ENCODE results near the gene PDF. TPM values are rescaled to one million over a fixed set of nuclear protein-coding genes. Genes with fewer than 3 reads are reported as not detected.

The PDF gene
- total and polyA plus RNA-seq, 2 donors (not counting 3 experiments of a cell fraction or from before 2014, with no cell fraction given), result 13.1 to 16.7 TPM

- no TSS peak for BruUV-seq (replicated peaks)
- no peak overlapping the region for H3K4me2 ChIP-seq (ENCODE audit: insufficient read depth, low read length)
- no peaks in the 10 kb centered on the region for H3K9me3 ChIP-seq (replicated peaks; ENCODE audit: control insufficient read depth, insufficient read depth, low read length)
- DNase-seq (ENCODE audit: low read depth, low spot score), result no peak
- H2AFZ ChIP-seq (ENCODE audit: low read depth, low read length), result no peak overlapping the region
- POLR2A ChIA-PET, result no interaction called here
- peaks cover 2 to 3% of the 10 kb centered on the region in 2 experiments for H3K36me3 ChIP-seq (ENCODE audit: control insufficient read depth in 2 of 2, extremely low read depth in 1 of 2, insufficient read depth in 2 of 2, low read length in 2 of 2)
- intact Hi-C loops (cut with micrococcal nuclease), result no loop called here
- dilution Hi-C loops (cut with MboI; ENCODE audit: extremely low pct_ligation_motif_present, low sequenced_read_pairs), result no loop called here
- CTCF ChIA-PET, result no interaction called here
- H3K9me1 ChIP-seq (replicated peaks; ENCODE audit: control insufficient read depth, extremely low read depth, insufficient read depth, low read length), result no peaks in the 10 kb centered on the region
- no peak overlapping the region for H3K4me3 ChIP-seq (replicated peaks in 1 of 3; ENCODE audit: insufficient read depth in 1 of 3, low read depth in 1 of 3, low read length in 3 of 3)
- no peak overlapping the region for H3K27ac ChIP-seq (ENCODE audit: insufficient read depth, low read depth, low read length)
- no peak for FAIRE-seq
- peaks cover 15% of the 10 kb centered on the region for H3K4me1 ChIP-seq (ENCODE audit: control insufficient read depth, extremely low read depth, insufficient read depth, low read length)
- no peaks in the 10 kb centered on the region for H3K27me3 ChIP-seq (ENCODE audit: control insufficient read depth in 2 of 2, insufficient read depth in 2 of 2, low read length in 2 of 2)
- H4K20me1 ChIP-seq (replicated peaks; ENCODE audit: control insufficient read depth, extremely low read depth, insufficient read depth, low read length), result no peaks in the 10 kb centered on the region
- no peaks in the 10 kb centered on the region for H3K79me2 ChIP-seq (ENCODE audit: control insufficient read depth, insufficient read depth, low read length)
- TF ChIP-seq MAX (IDR thresholded peaks at IDR 0.05; ENCODE audit: insufficient read depth, insufficient read length), result no peak
- TF ChIP-seq CTCF (IDR thresholded peaks at IDR 0.05; ENCODE audit: extremely low read depth in 1 of 2, insufficient read depth in 1 of 2, low read depth in 1 of 2, low read length in 2 of 2), result no peak
- TF ChIP-seq FOS (IDR thresholded peaks at IDR 0.05; ENCODE audit: borderline replicate concordance, insufficient read depth, low read length), result no peak
- TF ChIP-seq GATA2 (IDR thresholded peaks at IDR 0.05; ENCODE audit: insufficient read depth, insufficient read length, low read depth, low read length), result no peak
- TF ChIP-seq POLR2A (IDR thresholded peaks at IDR 0.05; ENCODE audit: low read depth, low read length), result no peak
- no peak for TF ChIP-seq EZH2 (IDR thresholded peaks at IDR 0.05; ENCODE audit: borderline replicate concordance, low read depth, low read length, severe bottlenecking)
- no peak for TF ChIP-seq POLR2AphosphoS5 (IDR thresholded peaks at IDR 0.05; ENCODE audit: insufficient read depth, low read depth, low read length)
- no peak for TF ChIP-seq MYC (IDR thresholded peaks at IDR 0.05; ENCODE audit: low read depth, low read length)
- no peak for TF ChIP-seq JUN (IDR thresholded peaks at IDR 0.05; ENCODE audit: borderline replicate concordance, insufficient read depth, insufficient read length, low read depth)
- no peak overlapping the region for H3K9ac ChIP-seq (replicated peaks; ENCODE audit: extremely low read depth, insufficient read depth, low read length)
Measured at GRCh38 chr16:69306031-69306430, 24.4 kb downstream of the PDF start.
